ENCODE measurements around the gene NECTIN4. TPM values are rescaled to one million over a fixed set of nuclear protein-coding genes. Genes with fewer than 3 reads are reported as not detected.

Gene NECTIN4
- total and polyA plus RNA-seq, 2 experiments from 2014 or later, result 0.16 TPM; not detected in 1

DNA sequence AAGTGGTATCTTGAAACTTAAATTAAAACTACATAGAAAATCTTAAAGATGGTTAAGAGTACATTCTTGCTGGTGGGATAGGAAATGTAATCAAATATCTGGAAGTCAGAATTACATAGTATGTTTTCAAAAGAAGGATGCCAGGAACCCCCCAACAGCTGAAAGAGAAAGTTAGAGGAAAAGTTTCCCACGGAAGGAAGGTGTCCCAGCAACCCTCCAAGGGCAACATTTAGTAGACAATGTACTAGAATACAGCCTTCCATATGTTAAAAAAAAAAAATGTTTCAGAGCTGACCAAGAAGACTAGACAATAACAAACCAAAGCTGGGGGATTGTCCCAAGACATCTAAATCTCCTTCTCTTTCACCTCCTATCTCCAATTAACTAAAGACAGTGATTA lies 40.9 kb upstream of the NECTIN4 start:
- ATAC-seq (no peak), DNase-seq (ENCODE audit: low spot score) (no peak)
- H2AFZ ChIP-seq, result no peak overlapping the region
- 0 out of 2 replicates have a peak overlapping the region, but pooled peaks have one; percentile 87 for H3K4me2 ChIP-seq
- H3K4me1 Mint-ChIP-seq, result peaks cover 20% of the 10 kb centered on the region
- no peak overlapping the region for H3K27ac ChIP-seq (ENCODE audit: low read depth)
- no peaks in the 10 kb centered on the region; the same call in 1 of the 2 replicates for H3K9me2 ChIP-seq (ENCODE audit: insufficient read depth)
- peaks cover 84% of the 10 kb centered on the region for H3K79me2 ChIP-seq (replicated peaks; ENCODE audit: insufficient read depth)
- H3K27me3 Mint-ChIP-seq (ENCODE audit: insufficient read depth, low read depth, poor library complexity), result peaks cover 3% of the 10 kb centered on the region
- H3K4me3 Mint-ChIP-seq, result no peak overlapping the region; the same call in 1 of the 3 replicates
- H3K9me3 Mint-ChIP-seq, result no peaks in the 10 kb centered on the region
- H3K36me3 Mint-ChIP-seq (ENCODE audit: low read depth), result peaks cover 34% of the 10 kb centered on the region
- H3K36me3 ChIP-seq (ENCODE audit: insufficient read depth), result peaks cover 20% of the 10 kb centered on the region
- H3K27me3 ChIP-seq (ENCODE audit: insufficient read depth), result no peaks in the 10 kb centered on the region
- peak overlapping the region; percentile 97; the same call in 1 of the 2 replicates for H3K27ac Mint-ChIP-seq
- H3F3A ChIP-seq (replicated peaks; ENCODE audit: low read depth), result peaks cover 25% of the 10 kb centered on the region
- peaks cover 22% of the 10 kb centered on the region for H3K4me1 ChIP-seq (ENCODE audit: insufficient read depth)
- H3K4me3 ChIP-seq, result peak overlapping the region; percentile 77; the same call in 1 of the 2 replicates
- TF ChIP-seq ZNF114 (CRISPR knock-in tag; IDR thresholded peaks at IDR 0.05), result no peak
- no peak for TF ChIP-seq EZH2phosphoT487 (IDR thresholded peaks at IDR 0.05; ENCODE audit: unreplicated experiment)
- TF ChIP-seq, protein P1, sequence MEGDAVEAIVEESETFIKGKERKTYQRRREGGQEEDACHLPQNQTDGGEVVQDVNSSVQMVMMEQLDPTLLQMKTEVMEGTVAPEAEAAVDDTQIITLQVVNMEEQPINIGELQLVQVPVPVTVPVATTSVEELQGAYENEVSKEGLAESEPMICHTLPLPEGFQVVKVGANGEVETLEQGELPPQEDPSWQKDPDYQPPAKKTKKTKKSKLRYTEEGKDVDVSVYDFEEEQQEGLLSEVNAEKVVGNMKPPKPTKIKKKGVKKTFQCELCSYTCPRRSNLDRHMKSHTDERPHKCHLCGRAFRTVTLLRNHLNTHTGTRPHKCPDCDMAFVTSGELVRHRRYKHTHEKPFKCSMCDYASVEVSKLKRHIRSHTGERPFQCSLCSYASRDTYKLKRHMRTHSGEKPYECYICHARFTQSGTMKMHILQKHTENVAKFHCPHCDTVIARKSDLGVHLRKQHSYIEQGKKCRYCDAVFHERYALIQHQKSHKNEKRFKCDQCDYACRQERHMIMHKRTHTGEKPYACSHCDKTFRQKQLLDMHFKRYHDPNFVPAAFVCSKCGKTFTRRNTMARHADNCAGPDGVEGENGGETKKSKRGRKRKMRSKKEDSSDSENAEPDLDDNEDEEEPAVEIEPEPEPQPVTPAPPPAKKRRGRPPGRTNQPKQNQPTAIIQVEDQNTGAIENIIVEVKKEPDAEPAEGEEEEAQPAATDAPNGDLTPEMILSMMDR (conservative IDR thresholded peaks at IDR 0.05; ENCODE audit: low read depth in 2 of 2), result no peak
- TF ChIP-seq EZH2 (IDR thresholded peaks at IDR 0.05; ENCODE audit: low read depth, unreplicated experiment), result no peak
- no peak for TF ChIP-seq STAT1 (IDR thresholded peaks at IDR 0.05; ENCODE audit: unreplicated experiment)
- H4K20me1 ChIP-seq (replicated peaks; ENCODE audit: insufficient read depth), result no peaks in the 10 kb centered on the region; the same call in none of the 2 replicates

DNA sequence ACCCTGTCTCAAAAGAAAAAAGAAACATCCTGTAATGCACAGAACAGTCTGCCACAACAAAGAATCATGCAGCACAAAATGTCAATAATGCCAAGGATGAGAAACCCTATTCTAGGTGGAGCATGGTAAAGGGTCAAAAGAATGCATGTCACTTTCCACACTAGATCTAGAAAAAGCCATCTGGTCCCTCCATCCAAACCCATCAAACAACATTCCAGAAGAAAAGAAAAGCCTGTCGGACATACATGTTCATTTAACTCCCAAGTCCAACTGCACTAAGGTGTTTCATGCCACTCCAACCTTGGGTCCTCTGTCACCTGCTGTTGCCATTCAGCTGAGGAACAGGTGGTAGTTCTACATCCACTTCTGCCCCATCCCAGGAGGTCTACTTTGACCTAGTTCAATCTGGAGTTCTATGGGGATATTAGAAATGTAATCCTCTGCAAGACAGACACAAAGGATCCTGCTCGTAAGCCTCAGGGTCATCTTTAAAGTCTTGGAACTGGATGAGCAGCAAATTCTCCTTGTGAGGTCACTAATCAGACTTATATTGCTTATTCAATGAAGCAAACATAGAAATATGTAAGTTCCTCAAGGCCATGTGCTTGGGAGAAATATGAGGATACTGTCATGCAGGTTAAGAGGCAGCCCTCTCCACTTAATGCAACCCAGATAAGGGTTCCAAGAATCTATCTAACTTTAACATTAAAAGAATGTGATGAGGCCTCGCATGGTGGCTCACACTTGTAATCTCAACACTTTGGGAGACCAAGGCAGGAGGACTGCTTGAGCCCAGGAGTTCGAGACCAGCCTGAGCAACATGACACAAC lies 39.4 kb upstream of the NECTIN4 start:
- no peak overlapping the region for H3K27ac ChIP-seq (ENCODE audit: low read depth)

More for the DNA sequence above, 39.4 kb upstream of the NECTIN4 start:
- H3K4me3 Mint-ChIP-seq, result no peak overlapping the region; the same call in 2 of the 3 replicates
- no peak overlapping the region for H3K27ac Mint-ChIP-seq
- H3K27me3 Mint-ChIP-seq (ENCODE audit: insufficient read depth, low read depth, poor library complexity), result peaks cover 3% of the 10 kb centered on the region
- ATAC-seq (no peak), DNase-seq (ENCODE audit: low spot score) (no peak)
- Histone ChIP-seq H3K9me2 (ENCODE audit: insufficient read depth) (no peaks in the 10 kb centered on the region; the same call in 1 of the 2 replicates), H4K20me1 (replicated peaks; ENCODE audit: insufficient read depth) (no peaks in the 10 kb centered on the region; the same call in none of the 2 replicates), H3K27me3 (ENCODE audit: insufficient read depth) (no peaks in the 10 kb centered on the region), H3K4me1 (ENCODE audit: insufficient read depth) (peaks cover 14% of the 10 kb centered on the region), H3K79me2 (replicated peaks; ENCODE audit: insufficient read depth) (peaks cover 71% of the 10 kb centered on the region), H2AFZ (no peak overlapping the region), H3F3A (replicated peaks; ENCODE audit: low read depth) (peaks cover 23% of the 10 kb centered on the region), H3K36me3 (ENCODE audit: insufficient read depth) (peaks cover 25% of the 10 kb centered on the region), H3K4me3 (no peak overlapping the region), H3K4me2 (no peak overlapping the region)
- peaks cover 20% of the 10 kb centered on the region for H3K4me1 Mint-ChIP-seq
- TF ChIP-seq, protein P1 (conservative IDR thresholded peaks at IDR 0.05; ENCODE audit: low read depth in 2 of 2), result no peak
- no peak for TF ChIP-seq POLR2AphosphoS5 (IDR thresholded peaks at IDR 0.05; ENCODE audit: low read depth)
- no peak for TF ChIP-seq JUNB (IDR thresholded peaks at IDR 0.05; ENCODE audit: unreplicated experiment)
- TF ChIP-seq STAT1 (IDR thresholded peaks at IDR 0.05; ENCODE audit: unreplicated experiment), result no peak
- TF ChIP-seq, protein P2, sequence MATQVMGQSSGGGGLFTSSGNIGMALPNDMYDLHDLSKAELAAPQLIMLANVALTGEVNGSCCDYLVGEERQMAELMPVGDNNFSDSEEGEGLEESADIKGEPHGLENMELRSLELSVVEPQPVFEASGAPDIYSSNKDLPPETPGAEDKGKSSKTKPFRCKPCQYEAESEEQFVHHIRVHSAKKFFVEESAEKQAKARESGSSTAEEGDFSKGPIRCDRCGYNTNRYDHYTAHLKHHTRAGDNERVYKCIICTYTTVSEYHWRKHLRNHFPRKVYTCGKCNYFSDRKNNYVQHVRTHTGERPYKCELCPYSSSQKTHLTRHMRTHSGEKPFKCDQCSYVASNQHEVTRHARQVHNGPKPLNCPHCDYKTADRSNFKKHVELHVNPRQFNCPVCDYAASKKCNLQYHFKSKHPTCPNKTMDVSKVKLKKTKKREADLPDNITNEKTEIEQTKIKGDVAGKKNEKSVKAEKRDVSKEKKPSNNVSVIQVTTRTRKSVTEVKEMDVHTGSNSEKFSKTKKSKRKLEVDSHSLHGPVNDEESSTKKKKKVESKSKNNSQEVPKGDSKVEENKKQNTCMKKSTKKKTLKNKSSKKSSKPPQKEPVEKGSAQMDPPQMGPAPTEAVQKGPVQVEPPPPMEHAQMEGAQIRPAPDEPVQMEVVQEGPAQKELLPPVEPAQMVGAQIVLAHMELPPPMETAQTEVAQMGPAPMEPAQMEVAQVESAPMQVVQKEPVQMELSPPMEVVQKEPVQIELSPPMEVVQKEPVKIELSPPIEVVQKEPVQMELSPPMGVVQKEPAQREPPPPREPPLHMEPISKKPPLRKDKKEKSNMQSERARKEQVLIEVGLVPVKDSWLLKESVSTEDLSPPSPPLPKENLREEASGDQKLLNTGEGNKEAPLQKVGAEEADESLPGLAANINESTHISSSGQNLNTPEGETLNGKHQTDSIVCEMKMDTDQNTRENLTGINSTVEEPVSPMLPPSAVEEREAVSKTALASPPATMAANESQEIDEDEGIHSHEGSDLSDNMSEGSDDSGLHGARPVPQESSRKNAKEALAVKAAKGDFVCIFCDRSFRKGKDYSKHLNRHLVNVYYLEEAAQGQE (IDR thresholded peaks at IDR 0.05; ENCODE audit: unreplicated experiment), result no peak
- no peak for TF ChIP-seq ZNF331 (CRISPR knock-in tag; IDR thresholded peaks at IDR 0.05; ENCODE audit: low read depth)
- H3K9me3 Mint-ChIP-seq, result no peaks in the 10 kb centered on the region
- H3K36me3 Mint-ChIP-seq (ENCODE audit: low read depth), result peaks cover 46% of the 10 kb centered on the region

Data from GM23338 (cell line).